GM18526 (cell line): ENCODE results near the gene S100A14.

ENCODE experiments used
- POLR2A ChIP-seq: IDR thresholded peaks from 3 replicates; pipeline ENCODE4 v1.6.1; 2011; ENCODE audit not compliant: insufficient read length; ENCODE audit errors: extremely low read depth

Gene S100A14

DNA sequence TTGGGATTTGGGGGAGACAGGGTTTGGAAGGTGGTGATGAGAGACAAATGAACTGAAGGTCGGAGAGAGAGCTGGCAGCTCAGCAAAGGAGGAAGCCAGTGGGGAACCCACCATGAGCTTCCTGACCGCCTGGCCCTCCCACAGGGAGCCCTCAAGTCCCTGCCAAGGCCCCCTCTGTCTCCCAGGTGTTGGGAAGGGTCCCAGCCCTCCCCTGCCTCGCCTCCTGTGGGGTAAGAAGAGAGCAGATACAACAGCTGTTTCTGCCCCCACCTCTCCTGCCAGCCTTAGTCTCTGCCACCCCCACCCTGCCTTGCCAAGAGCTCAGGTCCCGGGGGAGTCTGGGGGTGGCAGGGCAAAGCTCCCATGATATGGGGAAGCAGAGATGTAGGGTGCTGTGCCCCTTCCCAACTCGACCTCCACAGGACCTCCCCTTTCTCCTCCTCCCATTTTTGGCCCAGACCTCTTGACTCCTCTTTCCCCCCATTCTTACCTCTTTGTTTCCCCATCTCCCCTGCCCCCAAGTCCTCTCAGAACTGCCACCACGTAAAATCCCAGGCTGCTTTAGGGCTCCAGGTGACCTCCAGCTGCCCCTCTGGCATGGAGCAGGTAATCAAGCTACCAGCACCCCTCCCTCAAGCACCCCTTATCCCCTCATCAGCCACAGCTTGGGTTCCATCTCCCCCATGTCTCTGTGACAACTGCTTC, 12.7 kb upstream of the S100A14 start:
- no peak for TF ChIP-seq POLR2A

DNA sequence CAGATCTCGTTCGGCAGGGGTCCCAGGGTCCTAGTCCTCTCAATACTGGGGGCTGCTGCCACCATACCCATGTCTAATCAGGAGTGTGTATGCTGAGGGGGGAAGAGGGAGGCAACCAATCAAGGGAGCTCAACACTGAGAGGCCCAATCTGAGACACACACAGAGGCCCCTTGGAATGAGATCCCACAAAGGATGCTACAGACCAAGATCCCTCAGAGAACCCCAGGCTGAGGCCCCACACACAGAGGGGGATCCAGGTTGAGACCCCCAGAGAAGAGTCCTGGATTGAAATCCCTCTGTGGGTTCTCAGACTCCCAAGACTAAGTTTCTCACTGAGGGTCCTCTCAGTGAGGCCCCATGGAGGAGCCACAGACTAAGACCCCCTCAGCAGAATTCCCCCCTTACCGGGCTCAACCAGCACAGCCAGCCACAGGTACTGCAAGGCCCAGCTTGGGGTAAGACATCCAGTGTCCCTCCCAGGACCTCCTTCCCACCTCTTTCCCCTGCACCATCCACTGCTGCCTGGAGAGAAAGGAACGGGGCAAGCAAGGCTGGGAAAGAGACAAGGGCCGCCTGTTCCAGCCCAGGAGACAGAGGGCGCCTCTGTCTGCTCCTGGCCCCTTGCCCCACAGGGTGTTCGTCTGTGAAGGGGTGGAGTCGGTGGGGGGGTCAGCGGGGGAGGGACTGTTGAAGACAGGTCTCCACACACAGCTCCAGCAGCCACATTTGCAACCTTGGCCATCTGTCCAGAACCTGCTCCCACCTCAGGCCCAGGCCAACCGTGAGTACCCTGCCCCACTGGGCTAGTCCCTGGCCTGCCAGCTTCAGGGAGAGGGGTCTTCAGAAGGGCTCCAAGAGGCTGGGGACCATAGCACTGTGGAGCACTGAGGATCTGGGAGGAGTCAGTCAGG, 11.8 kb upstream of the S100A14 start, which contains the start of gene S100A1:
Gene S100A1, plus strand, starts transcription at position 720 of the 912 bp plus-strand sequence. CDS start 2,088 bp downstream, outside the sequence.
- TF ChIP-seq POLR2A = no peak

DNA sequence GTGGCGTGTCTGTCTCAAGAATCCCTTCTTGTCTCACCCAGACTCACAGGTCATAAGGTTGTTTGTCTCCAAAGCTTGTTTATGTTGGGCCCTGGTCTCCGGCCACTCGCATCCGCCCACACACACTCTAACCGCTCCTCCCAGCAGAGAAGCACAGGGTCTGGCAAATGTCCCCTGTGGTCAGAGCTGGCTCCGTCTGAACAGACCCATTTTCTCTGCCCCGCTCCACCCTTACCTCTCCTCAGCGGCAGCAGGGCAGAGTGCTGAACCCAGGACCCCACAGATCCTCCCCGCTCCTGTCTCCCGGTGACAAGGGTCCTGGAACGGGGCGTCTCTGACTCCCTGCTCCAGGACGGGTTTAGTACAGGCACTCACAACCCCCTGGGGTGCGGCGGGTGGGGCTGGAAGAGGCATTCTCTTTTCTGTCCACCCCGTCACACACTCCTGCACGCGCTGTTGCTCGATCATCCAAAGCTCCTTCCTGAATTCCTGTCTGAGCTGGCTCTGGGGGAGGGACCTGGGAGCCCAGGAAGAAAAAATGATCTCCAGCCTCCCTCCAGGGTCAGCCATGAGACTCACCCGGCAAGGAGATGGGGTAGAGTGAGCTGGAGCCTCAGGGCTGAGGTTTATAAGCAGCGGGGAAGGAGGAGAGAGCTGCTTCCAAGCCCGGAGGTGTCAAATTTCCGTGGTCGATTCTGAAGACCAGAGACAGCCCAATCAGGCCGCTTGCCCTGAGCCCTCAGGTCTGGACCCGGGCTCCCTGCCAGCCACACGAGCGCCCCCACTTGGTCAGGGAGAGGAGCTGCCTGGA, 11.0 kb upstream of the S100A14 start, which contains the start of gene S100A13:
Gene S100A13, minus strand, starts transcription at position 602 of the 811 bp plus-strand sequence. CDS start 1,033 bp downstream, outside the sequence.
- TF ChIP-seq POLR2A = no peak

DNA sequence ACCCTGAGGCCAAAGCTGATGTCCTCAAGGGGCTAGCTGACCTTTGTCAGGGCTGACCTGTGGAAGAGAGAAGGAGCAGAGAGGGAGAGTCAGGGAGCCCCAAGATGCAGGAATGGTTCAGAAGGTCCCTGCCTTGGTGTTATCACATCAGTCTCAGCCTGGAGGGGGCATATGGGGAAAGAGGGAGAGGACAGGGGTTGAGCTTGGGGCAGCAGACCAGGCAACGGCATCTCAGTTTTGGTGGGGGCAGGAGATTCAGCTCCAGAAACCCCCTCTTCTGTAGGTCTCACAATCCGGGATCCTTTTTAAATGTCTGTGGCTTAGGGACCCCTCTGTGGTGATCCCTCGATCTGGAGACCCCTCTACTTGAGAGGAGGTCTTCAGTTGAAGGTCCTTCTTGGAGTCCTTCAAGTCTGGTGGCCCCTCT, 10.4 kb upstream of the S100A14 start:
- no peak for TF ChIP-seq POLR2A

DNA sequence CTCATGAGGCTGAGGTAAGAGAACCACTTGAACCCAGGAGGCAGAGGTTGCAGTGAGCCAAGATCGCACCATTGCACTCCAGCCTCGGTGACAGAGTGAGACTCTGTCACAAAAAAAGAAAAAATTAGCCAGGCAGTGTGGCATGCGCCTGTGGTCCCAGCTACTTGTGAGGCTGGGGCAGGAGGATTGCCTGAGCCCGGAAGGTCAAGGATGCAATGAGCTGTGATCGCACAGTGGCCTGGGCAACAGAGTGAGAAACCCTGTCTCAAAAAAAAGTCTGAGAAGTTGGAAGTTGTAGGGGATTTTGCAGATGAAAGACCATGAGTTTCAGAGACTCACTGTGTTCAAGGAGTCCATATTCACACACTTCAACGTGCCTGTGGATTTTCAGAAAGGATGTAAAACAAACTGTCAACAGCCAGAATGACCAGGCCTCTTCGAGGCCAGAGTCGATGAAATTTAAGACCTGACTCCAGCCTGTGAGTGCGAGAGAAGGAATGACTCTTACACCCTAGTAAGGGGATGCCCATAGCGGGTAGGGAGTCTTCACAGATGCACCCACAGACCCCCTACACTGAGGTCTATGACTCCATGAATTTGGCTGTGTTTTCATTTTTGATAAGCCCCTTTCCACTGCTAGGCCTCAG, 9.0 kb upstream of the S100A14 start:
- no peak for TF ChIP-seq POLR2A

- TF ChIP-seq POLR2A = no peak
These were observed 7.0 kb upstream of the S100A14 start for GRCh38 chr1:153623101-153623500.

DNA sequence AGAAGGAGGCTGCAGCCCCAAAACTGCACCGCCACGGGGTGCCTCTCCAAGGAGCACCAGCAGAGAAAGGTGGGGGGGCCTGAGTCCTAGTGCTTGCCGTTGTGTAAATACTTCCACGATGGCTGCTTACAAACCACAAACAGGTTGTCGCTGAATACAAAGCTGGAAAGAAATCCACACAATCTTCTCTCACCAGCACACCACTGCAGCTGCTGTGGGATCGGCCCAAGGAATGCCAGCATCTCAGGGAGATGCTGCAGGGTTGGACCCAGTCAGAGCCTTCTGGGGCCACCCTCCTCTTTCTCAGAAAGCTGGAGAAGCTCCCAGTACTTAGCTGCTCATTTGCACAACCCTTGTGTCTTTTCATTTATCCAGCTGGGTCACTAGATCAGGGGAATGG, 3.0 kb upstream of the S100A14 start:
- no peak for TF ChIP-seq POLR2A

- no peak for TF ChIP-seq POLR2A
These were observed 1.5 kb upstream of the S100A14 start for GRCh38 chr1:153617663-153618062.

DNA sequence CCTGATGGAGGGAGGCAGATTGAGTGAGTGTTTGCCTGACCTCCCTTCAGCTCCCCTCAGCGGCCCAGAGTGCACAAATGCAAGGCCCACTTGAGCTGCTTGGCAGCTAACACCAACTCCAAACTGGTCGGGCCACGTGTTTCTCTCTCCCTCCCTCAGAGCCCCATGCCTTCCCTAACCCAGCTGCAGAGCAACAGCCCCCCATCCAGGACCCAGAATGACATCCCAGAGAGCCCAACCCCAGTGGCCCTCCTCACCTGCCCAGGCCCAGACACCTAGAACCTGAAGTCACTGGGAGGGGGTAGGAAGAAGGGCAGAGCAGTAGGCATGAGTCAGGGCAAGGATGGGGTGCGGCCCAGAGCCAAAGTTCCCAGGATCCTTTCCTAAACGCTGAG, 789 bp upstream of the S100A14 start:
- no peak for TF ChIP-seq POLR2A

- TF ChIP-seq POLR2A = no peak
These were observed 719 bp downstream of the S100A14 start for GRCh38 chr1:153615406-153615805.

DNA sequence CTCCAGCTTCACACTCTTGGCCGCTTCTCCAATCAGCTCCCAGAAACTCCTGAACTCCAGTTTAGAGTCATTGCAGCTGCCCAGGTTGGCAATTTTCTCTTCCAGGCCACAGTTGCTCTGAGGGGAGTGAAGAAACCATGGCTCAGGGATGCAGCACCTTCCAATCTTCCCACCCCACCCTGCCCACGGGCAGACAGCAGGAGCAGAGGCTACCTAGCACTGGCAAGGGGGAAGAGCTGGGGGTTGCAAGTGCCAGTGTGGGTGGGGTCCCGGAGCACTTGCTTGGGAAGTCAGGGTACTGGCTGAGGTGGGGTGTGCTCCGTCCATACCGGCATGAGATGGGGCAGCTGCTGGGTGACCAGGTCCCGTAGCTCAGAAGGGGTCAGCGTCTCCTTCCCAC, 1.2 kb downstream of the S100A14 start:
- no peak for TF ChIP-seq POLR2A

GRCh38 chr1:153614189-153614900, 1.8 kb downstream of the S100A14 start:
- TF ChIP-seq POLR2A = no peak

GRCh38 chr1:153613406-153613805, 2.7 kb downstream of the S100A14 start:
- no peak for TF ChIP-seq POLR2A

GRCh38 chr1:153612755-153613331, 3.3 kb downstream of the S100A14 start, which contains the start of gene S100A16:
TSS of gene S100A16 (minus strand) at chr1:153613137. CDS start at chr1:153608151, 4,986 bp downstream.
- TF ChIP-seq POLR2A = no peak
